ENCODE data around the gene C9orf40. TPM values are rescaled to one million over a fixed set of nuclear protein-coding genes. Genes with fewer than 3 reads are reported as not detected.

Gene C9orf40
- total and polyA plus RNA-seq, 4 donors: 1.3 to 21.8 (median 1.6) TPM

DNA sequence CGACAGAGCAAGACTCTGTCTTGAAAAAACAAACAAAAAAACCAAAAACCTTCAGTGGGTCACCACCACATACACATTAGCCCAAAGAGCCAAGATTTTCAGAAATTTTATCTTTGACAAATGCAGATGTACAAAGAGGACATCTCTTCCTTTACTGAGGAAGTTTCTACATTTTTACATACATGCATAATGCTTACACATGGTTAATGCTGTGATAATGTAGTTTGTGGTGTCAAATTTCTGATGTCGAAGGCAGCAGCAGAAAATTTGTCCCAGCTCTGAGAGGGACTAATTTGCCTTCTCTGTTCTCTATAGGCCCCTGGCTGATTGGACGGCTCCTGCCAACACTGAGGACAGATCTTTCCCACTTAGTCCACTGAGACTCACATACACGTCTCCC is 24.6 kb upstream of the C9orf40 start:
- Histone ChIP-seq H3K36me3 (ENCODE audit: control insufficient read depth in 4 of 4, insufficient read depth in 3 of 4, low read depth in 1 of 4, low read length in 3 of 4) (peaks cover 0 to 4% (median under 1%) of the 10 kb centered on the region in 4 donors), H3K4me1 (ENCODE audit: control insufficient read depth in 4 of 4, insufficient read depth in 4 of 4, low read length in 3 of 4) (no peaks in the 10 kb centered on the region), H3K9ac (ENCODE audit: low read depth in 1 of 2, low read length in 2 of 2) (no peak overlapping the region), H3K9me3 (ENCODE audit: control insufficient read depth in 4 of 4, low read length in 3 of 4) (peaks cover 0 to 5% (median 0%) of the 10 kb centered on the region in 4 donors), H3K27ac (ENCODE audit: low read depth in 1 of 2, low read length in 2 of 2) (no peak overlapping the region), H3K4me3 (ENCODE audit: low read depth in 1 of 3, low read length in 3 of 3) (no peak overlapping the region), H3K27me3 (ENCODE audit: control insufficient read depth in 4 of 4, insufficient read depth in 4 of 4, low read length in 3 of 4) (no peaks in the 10 kb centered on the region)
- no peak for DNase-seq (ENCODE audit: low spot score)
- 97% methylated on average over 4 of the region's 4 CpGs for WGBS
- TF ChIP-seq RXRA (IDR thresholded peaks at IDR 0.05) (no peak), TAF1 (conservative IDR thresholded peaks at IDR 0.05) (no peak), HNF4G (IDR thresholded peaks at IDR 0.05) (no peak), RAD21 (IDR thresholded peaks at IDR 0.05) (no peak), YY1 (IDR thresholded peaks at IDR 0.05) (no peak), SP1 (IDR thresholded peaks at IDR 0.05) (no peak), FOXA1 (IDR thresholded peaks at IDR 0.05) (no peak), REST (IDR thresholded peaks at IDR 0.05) (no peak), NR2F2 (IDR thresholded peaks at IDR 0.05) (no peak), HNF4A (conservative IDR thresholded peaks at IDR 0.05) (no peak), ATF3 (IDR thresholded peaks at IDR 0.05) (no peak), EGR1 (IDR thresholded peaks at IDR 0.05; ENCODE audit: low read depth in 2 of 2) (no peak), GABPA (IDR thresholded peaks at IDR 0.05 in 1 of 2, conservative IDR thresholded peaks at IDR 0.05 in 1 of 2) (no peak), FOXA2 (IDR thresholded peaks at IDR 0.05) (no peak)
- TF ChIP-seq, protein P1, sequence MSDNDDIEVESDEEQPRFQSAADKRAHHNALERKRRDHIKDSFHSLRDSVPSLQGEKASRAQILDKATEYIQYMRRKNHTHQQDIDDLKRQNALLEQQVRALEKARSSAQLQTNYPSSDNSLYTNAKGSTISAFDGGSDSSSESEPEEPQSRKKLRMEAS (IDR thresholded peaks at IDR 0.05): no peak
- TF ChIP-seq, protein P2, sequence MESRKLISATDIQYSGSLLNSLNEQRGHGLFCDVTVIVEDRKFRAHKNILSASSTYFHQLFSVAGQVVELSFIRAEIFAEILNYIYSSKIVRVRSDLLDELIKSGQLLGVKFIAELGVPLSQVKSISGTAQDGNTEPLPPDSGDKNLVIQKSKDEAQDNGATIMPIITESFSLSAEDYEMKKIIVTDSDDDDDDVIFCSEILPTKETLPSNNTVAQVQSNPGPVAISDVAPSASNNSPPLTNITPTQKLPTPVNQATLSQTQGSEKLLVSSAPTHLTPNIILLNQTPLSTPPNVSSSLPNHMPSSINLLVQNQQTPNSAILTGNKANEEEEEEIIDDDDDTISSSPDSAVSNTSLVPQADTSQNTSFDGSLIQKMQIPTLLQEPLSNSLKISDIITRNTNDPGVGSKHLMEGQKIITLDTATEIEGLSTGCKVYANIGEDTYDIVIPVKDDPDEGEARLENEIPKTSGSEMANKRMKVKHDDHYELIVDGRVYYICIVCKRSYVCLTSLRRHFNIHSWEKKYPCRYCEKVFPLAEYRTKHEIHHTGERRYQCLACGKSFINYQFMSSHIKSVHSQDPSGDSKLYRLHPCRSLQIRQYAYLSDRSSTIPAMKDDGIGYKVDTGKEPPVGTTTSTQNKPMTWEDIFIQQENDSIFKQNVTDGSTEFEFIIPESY (IDR thresholded peaks at IDR 0.05): no peak

- Histone ChIP-seq H3K9me3 (ENCODE audit: control insufficient read depth in 4 of 4, low read length in 3 of 4) (peaks cover 0 to 5% (median 0%) of the 10 kb centered on the region in 4 donors), H3K4me3 (ENCODE audit: low read depth in 1 of 3, low read length in 3 of 3) (no peak overlapping the region), H3K9ac (ENCODE audit: low read depth in 1 of 2, low read length in 2 of 2) (no peak overlapping the region), H3K4me1 (ENCODE audit: control insufficient read depth in 4 of 4, insufficient read depth in 4 of 4, low read length in 3 of 4) (no peaks in the 10 kb centered on the region), H3K27me3 (ENCODE audit: control insufficient read depth in 4 of 4, insufficient read depth in 4 of 4, low read length in 3 of 4) (no peaks in the 10 kb centered on the region), H3K36me3 (ENCODE audit: control insufficient read depth in 4 of 4, insufficient read depth in 3 of 4, low read depth in 1 of 4, low read length in 3 of 4) (peaks cover 0 to 4% (median under 1%) of the 10 kb centered on the region in 4 donors), H3K27ac (ENCODE audit: low read depth in 1 of 2, low read length in 2 of 2) (no peak overlapping the region)
- no peak for TF ChIP-seq FOXA1 (IDR thresholded peaks at IDR 0.05)
- TF ChIP-seq, protein P2 (IDR thresholded peaks at IDR 0.05): no peak
- TF ChIP-seq EGR1 (IDR thresholded peaks at IDR 0.05; ENCODE audit: low read depth in 2 of 2): no peak
- TF ChIP-seq TAF1 (conservative IDR thresholded peaks at IDR 0.05): no peak
- TF ChIP-seq REST (IDR thresholded peaks at IDR 0.05): no peak
- no peak for TF ChIP-seq FOXA2 (IDR thresholded peaks at IDR 0.05)
- TF ChIP-seq RXRA (IDR thresholded peaks at IDR 0.05): no peak
- TF ChIP-seq NR2F2 (IDR thresholded peaks at IDR 0.05): no peak
- no peak for TF ChIP-seq SP1 (IDR thresholded peaks at IDR 0.05)
- 98% methylated on average over 5 of the region's 5 CpGs for WGBS
- DNase-seq (ENCODE audit: low spot score): no peak
These were observed 22.8 kb upstream of the C9orf40 start for GRCh38 chr9:74975538-74975937.
